ENCODE results near the gene COMTD1.
A peak's percentile ranks its signal among the peaks of the same experiment; 100 is the strongest.
"Not testable (repeated sequence)": the region's sequence is repeated elsewhere in the genome, so short reads cannot be mapped to it uniquely, and the experiment has no call there.

The COMTD1 gene

DNA sequence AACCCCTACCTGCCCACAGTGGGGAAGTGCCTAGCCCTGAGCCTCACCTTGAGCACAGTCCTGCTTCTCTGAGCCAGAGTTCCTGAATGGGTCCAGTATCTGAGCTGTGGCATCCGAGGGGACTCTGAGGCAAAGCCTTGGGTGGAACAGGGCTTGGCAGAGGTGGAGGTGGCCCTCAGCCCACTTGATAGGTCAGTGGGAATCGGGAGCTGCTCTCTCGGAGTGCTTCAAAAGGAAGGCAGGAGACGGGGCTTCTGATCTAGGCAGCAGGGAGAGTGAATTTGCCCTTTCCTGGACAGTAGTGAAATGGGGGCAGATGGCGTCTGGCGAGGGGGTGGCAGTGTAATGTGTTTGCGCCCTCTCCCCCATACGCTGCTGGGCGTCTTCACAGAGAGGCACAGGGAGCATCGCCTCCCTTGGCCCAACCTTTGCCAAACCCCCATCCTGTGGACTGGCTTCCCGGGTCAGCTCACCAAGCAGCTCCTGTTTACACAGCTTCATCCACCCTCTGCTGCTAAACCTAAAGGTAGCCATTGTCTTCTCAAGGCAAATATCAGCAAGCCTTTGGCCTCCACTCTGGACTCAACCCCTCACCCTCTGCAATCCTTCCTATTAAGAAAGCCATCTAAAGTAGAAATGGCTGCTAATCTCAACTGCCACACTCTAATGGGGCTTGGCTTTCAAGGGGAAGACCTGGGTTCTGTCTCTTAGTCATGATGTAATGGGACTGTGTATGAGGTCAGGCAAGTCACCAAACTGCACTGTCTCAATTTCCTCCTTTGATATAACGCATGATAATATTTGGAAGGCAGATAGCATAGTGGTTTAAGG, 46.3 kb downstream of the COMTD1 start:
- DNase-seq (ENCODE audit: low read depth), result no peak
- no peak for TF ChIP-seq CTCF (conservative IDR thresholded peaks at IDR 0.05; ENCODE audit: low read depth, low read length)
- no peak overlapping the region for H3K4me3 ChIP-seq (ENCODE audit: low read length)

DNA sequence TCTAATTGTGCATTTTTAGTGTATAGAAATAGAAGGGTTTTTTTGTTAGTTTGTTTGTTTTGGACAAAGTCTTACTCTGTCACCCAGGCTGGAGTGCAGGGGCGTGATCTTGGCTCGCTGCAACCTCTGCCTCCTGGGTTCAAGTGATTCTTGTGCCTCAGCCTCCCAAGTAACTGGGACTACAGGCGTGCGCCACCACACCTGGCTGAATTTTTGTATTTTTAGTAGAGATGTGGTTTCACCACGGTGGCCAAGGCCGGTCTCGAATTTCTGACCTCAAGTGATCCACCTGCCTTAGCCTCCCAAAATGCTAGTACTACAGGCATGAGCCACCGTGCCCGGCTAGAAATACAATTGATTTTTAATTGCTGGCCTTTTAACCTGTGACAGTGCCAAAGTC, 47.2 kb downstream of the COMTD1 start:
- not testable (repeated sequence) for DNase-seq (ENCODE audit: low read depth); H3K4me3 ChIP-seq (ENCODE audit: low read length)

GRCh38 chr10:75187961-75188426, 47.8 kb downstream of the COMTD1 start:
- no peak overlapping the region for H3K4me3 ChIP-seq (ENCODE audit: low read length)
- TF ChIP-seq CTCF (conservative IDR thresholded peaks at IDR 0.05; ENCODE audit: low read depth, low read length), result peak; percentile 91
- peak; percentile 20 for DNase-seq (ENCODE audit: low read depth)

GRCh38 chr10:75186310-75186709, 49.4 kb downstream of the COMTD1 start:
- H3K4me3 ChIP-seq (ENCODE audit: low read length), result no peak overlapping the region
- DNase-seq (ENCODE audit: low read depth), result no peak
- no peak for TF ChIP-seq CTCF (conservative IDR thresholded peaks at IDR 0.05; ENCODE audit: low read depth, low read length)

Measured in retinal pigment epithelial cell (primary cell).